NB4 (cell line): Measurements from ENCODE around the gene STRN4.

Experiments
- DNase-seq: peaks from one replicate; pipeline ENCODE4 v3.0.0; 2010; ENCODE audit warnings: low read depth
- H3K4me3 ChIP-seq: one replicate; pipeline ENCODE4 v1.5.1; 2011; ENCODE audit warnings: mild to moderate bottlenecking, low read depth, low read length, moderate library complexity
- CTCF ChIP-seq: IDR thresholded peaks from one replicate; pipeline ENCODE4 v1.5.1; 2012; ENCODE audit warnings: low read depth, low read length
- MAX ChIP-seq: IDR thresholded peaks from 2 replicates; pipeline ENCODE4 v1.6.1; 2011; ENCODE audit warnings: low read depth, low read length
- MYC ChIP-seq: IDR thresholded peaks from 2 replicates; pipeline ENCODE4 v1.6.1; 2011; ENCODE audit warnings: low read depth, low read length
- POLR2A ChIP-seq: IDR thresholded peaks from 2 replicates; pipeline ENCODE4 v1.6.1; 2011; ENCODE audit warnings: mild to moderate bottlenecking; ENCODE audit not compliant: insufficient read length; ENCODE audit errors: extremely low read depth

Gene STRN4

DNA sequence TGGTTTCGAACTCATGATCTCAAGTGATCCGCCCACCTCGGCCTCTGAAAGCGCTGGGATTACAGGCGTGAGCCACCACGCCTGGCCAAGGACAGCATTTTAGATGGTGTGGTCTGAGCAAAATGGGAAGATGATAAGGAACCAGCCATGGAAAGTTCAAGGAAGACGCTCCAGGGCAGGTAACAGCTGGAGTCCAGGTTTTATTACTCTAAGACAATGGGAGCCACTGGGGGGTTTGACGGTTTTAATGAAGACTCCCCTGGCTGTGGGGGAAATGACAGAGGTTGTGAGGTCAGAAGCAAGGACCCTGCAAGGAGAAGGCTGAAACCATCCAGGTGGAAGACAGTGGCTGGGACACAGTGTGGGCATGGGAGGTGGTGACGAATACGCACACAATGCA is 50.2 kb downstream of the STRN4 start:
- TF ChIP-seq MAX (no peak), POLR2A (no peak), CTCF (no peak), MYC (no peak)
- DNase-seq, result no peak

DNA sequence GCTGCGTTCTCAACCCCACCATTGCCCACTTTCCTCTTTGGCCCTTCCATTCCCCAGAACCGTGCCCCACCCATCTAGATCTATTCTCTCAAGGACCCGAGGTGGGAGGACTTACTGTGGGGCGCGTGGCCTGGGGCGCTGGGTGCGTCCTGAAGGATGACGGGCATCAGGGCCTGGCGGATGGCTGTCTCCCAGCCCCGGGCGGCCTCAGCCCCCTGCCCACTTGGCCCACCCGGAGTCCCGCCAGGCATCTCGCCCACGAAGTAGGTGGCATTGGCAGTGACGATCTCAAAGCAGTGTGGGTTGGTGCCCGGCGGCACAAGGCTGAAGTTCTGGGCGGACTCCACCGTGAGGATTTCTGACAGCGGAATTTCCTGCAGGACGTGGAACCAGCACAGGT is 52.5 kb downstream of the STRN4 start:
- no peak for DNase-seq
- no peak for TF ChIP-seq MYC
- no peak overlapping the region for H3K4me3 ChIP-seq

More for the DNA sequence above, 50.2 kb downstream of the STRN4 start:
- H3K4me3 ChIP-seq, result no peak overlapping the region

DNA sequence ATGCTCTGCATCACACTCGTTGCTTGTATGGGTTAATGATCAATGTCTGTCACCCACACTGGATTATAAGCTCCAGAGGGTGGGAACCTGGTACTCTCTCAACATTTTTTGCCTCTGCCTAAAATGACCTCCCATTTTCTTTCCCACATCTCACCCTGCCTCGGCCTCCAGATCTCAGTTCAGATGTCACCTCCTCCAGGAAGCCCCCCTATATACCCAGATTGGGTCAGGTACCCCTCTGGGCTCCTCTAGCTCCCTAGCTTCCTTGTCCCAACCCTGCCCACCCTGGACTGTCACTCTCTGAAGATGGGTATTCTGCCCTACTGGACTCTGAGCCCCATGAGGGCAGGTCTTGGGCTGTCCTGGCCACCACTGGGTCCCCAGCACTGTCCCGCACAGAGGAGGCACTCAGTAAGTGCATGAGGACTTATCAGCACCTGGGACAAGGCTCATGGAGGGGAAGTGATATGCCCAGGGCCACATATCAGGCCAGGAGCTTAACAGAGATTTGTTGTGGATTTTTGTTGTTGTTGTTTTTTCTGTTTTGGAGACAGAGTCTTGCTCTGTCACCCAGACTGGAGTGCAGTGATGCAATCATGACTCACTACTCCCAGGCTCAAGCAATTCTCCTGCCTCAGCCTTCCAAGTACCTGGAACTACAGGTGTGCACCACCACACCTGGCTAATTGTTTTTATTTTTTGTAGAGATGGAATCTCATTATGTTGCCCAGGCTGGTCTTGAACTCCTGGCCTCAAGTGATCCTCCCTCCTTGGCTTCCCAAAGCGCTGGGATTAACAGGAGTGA is 53.1 kb downstream of the STRN4 start:
- TF ChIP-seq MYC (no peak), POLR2A (no peak), CTCF (no peak), MAX (no peak)
- no peak overlapping the region for H3K4me3 ChIP-seq
- DNase-seq, result no peak

- no peak for TF ChIP-seq MYC
- no peak for TF ChIP-seq CTCF
- TF ChIP-seq POLR2A, result no peak
- TF ChIP-seq MAX, result no peak
- no peak for DNase-seq
- no peak overlapping the region for H3K4me3 ChIP-seq
These were observed 54.3 kb downstream of the STRN4 start for GRCh38 chr19:46691948-46692347.

- TF ChIP-seq CTCF (no peak), MAX (no peak), MYC (no peak), POLR2A (no peak)
- H3K4me3 ChIP-seq, result no peak overlapping the region
- DNase-seq, result no peak
These were observed 55.1 kb downstream of the STRN4 start for GRCh38 chr19:46691104-46691503.

DNA sequence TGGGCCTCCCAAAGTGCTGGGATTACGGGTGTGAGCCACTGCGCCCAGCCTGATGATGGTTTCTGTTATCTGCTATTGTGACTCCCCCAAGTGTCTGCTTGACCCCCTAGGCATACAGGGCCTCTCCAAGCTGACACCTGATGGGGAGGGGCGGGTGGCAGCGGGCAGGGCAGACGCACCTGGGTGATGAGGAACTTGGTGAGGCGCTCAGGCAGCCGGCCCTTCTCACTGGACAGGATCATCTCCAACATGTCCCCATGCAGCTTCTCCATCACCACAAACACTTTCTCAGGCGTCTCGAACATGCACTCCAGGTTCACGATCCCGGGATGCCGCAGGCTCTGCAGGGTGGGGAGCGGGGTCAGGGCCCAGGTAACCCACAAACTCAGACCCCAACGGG is 56.9 kb downstream of the STRN4 start:
- no peak for DNase-seq
- TF ChIP-seq MAX (no peak), MYC (no peak), CTCF (no peak), POLR2A (no peak)

More for the DNA sequence above, 56.9 kb downstream of the STRN4 start:
- no peak overlapping the region for H3K4me3 ChIP-seq
